Retinal pigment epithelial cell (primary cell): ENCODE measurements around the gene AMDHD2.
"Not testable (repeated sequence)": the region's sequence is repeated elsewhere in the genome, so short reads cannot be mapped to it uniquely, and the experiment has no call there.

Source experiments
- DNase-seq: peaks from one replicate; pipeline ENCODE4 v3.0.0-alpha.2; 2010; ENCODE audit warnings: low read depth
- H3K4me3 ChIP-seq: 2 replicates; pipeline ENCODE4 v1.5.1; 2011; ENCODE audit warnings: mild to moderate bottlenecking, low read length, control low read depth, moderate library complexity
- CTCF ChIP-seq: conservative IDR thresholded peaks from 2 replicates; pipeline ENCODE4 v1.5.1; 2011; ENCODE audit warnings: low read depth, low read length, control low read depth, inconsistent platforms

The AMDHD2 gene

DNA sequence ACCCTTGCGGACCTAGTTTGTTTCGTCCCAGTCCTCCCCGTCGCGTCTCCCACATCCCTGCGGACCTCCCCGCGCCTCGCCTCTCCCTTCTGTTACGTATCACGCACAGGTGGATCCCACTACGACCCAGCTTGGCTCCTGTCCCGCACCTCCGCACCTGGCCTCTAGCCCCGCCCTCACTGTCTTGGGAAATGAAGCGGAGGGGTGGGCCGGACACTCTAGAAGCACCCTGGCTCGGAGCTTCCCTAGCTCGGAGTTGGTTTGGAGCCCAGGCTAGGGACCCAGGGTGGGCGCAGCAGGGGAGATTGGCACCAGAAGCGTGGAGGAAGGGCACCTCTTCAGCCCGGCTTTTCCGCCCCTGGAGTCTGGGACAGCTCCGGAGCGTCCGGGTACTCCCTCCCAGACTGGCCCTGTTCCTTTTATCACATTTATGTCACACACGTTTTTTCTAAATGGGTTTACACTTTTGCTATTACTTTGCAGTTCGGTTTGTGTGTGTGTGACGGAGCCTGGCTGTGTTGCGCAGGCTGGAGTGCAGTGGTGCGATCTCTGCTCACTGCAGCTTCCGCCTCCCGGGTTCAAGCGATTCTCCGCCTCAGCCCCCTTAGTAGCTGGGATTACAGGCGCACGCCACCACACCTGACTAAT lies 12.4 kb downstream of the AMDHD2 start:
- no peak for TF ChIP-seq CTCF
- no peak for DNase-seq
- peak overlapping the region; percentile 61 for H3K4me3 ChIP-seq

DNA sequence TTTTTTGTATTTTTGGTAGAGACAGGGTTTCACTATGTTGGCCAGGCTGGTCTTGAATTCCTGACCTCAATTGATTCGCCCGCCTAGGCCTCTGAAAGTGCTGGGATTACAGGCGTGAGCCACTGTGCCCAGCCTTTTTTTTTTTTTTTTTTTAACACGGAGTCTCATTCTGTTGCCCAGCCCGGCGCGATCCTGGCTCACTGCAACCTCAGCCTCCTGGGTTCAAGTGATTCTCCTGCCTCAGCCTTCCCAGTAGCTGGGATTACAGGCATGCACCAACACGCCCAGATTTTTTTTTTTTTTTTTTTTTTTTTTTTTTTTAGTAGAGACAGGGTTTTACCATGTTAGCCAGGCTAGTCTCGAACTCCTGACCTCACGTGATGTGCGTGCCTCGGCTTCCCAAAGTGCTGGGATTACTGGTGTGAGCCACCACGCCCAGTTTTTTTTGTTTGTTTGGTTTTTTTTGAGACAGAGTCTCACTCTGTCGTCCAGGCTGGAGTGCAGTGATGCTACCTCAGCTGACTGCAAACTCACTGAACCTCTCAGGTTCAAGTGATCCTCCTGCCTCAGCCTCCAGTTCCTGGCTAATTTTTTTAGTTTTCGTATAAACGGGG lies 13.1 kb downstream of the AMDHD2 start:
- H3K4me3 ChIP-seq, result peak overlapping the region; percentile 61
- not testable (repeated sequence) for DNase-seq

DNA sequence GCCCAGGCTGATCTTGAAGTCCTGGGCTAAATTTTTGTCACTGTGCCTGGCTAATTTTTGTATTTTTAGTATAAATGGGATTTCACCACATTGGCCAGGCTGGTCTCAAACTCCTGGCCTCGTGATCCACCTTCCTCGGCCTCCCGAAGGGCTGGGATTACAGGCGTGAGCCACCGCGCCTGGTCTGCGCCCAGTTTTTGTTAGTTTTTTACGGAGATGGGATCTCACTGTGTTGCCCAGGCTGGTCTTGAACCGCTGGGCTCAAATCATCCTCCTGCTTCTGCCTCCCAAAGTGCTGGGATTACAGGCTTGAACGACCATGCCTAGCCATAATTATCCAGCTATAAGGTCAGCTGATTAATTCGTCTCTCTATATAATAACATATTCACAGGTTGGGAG lies 13.7 kb downstream of the AMDHD2 start:
- no peak for DNase-seq
- no peak for TF ChIP-seq CTCF
- H3K4me3 ChIP-seq, result no peak overlapping the region

DNA sequence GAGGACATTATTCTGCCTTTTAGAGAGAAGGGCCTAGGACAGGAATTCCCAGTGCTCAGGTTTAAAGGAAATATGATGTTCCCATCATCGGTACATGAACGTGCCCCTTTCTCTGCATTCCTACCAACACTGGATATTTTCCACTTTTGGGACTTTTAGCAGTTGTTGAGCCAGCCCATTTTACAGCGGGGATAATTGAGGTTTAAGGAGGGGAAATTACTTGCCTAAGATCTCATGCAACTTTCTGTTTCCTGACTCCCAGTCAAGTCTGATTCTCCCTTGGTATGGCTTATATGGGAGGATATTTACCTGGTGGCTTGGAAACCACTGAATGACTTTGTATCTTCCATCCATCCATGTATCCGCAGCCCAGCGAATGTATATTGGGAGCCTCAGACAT lies 14.2 kb downstream of the AMDHD2 start:
- H3K4me3 ChIP-seq, DNase-seq: not testable (repeated sequence)

DNA sequence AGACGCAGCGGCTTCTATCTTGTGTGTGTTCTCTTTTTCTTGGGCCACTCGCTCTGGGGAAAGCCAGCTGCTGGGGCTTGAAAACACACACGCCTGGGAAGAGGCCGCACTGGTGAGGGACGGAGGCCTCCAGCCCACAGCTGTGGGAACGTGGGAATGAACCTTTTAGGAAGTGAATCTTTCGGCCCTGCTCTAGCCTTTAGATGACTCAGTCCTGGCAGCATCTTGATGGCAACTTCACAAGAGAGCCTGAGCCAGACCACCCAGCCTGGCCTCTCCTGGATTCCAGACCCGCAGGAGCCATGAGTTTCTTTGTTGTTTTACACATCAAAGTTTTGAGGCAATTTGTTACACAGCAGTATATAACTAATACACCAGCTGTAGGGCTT lies 15.4 kb downstream of the AMDHD2 start:
- DNase-seq, result no peak
- H3K4me3 ChIP-seq, result no peak overlapping the region
- no peak for TF ChIP-seq CTCF

DNA sequence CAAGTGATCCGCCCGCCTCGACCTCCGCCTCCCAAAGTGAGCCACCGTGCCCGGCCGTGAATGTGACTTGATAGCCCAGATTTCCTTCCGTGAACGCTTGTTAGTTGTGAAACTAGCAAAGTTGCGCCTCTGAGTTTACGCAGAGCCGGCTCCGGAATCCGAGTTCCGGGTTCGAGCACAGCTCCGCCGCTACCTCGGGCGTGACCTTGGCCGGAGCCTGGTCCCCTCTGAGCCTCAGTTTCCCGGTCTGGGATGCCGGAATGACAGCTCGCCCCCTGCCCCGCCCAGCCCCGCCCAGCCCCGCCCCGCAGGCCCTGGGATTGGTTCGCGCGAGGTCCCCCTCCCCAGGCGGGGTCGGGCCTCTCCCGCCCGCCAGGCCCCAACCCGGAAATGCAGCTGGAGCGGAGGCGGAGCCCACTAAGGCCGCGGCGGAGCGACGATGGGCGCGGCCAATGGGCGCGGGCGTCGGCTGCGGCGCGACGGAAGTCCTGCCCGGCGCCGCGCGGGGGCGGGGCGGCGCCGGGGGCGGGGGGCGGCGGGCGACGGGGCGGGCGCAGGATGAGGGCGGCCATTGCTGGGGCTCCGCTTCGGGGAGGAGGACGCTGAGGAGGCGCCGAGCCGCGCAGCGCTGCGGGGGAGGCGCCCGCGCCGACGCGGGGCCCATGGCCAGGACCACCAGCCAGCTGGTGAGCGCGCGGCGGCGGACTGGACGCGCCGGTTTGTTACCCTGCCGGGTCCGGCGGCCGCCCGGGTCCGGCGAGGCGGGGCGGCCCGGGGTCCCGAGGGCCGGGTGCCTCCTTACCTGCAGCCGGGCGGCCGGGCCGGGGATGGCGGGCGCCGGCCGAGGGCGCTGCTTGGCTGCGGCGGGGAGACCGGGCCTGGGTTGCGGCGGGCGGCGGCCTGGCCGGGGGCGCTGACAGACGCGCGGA lies 17.5 kb downstream of the AMDHD2 start, which contains the start of gene PDPK1:
TSS of gene PDPK1 (plus strand) at position 571 of the 929 bp plus-strand sequence. CDS start at position 663, 92 bp downstream.
- peak within 1 kb of the TSS; percentile 71 for H3K4me3 ChIP-seq
- TF ChIP-seq CTCF, result no peak
- DNase-seq, result peak; percentile 73

- DNase-seq, H3K4me3 ChIP-seq: not testable (repeated sequence)
Observed at GRCh38 chr16:2539192-2539844, 19.1 kb downstream of the AMDHD2 start.

GRCh38 chr16:2539845-2540458 lies 19.8 kb downstream of the AMDHD2 start:
- DNase-seq, H3K4me3 ChIP-seq: not testable (repeated sequence)
- TF ChIP-seq CTCF, result peak; percentile 40

DNA sequence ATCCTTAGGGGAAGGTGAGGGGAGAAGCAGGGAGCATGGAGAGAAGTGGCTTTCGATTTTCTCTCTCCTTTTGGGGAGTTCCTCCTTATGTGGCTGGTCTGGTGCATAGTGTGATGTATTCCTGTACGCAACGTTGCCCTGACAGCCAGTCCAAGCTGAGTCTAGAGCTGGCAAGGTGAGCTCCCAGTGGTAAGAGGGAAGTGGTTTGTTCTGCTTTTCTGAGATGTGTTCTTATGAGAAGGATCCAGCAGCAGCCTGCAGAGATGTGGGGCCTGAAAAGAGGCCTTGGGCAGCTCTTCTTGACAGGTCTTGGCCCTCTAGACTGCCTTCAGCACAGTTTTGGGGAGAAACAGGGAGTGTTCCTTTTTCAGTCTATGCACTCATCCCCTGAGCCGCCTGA lies 20.7 kb downstream of the AMDHD2 start:
- DNase-seq, H3K4me3 ChIP-seq: not testable (repeated sequence)

DNA sequence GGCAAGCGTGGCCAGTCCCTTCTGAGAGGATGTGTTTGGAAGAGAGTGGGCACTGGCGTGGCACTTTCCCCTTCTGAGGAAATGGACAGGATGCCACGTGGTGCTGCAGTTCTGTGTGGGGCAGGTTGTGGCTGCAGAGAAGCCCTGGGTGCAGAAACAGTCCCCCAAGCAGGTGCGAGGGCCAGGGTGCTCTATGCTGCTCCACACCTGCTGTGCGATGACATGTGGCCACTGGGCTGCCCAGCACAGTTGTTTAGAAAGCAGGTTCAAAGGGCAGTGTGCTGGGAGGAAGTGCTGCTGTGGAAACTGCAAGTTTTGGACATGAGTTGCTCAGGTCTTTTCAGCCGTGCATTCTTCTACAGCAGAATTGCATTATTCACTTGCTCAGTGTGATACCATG lies 21.2 kb downstream of the AMDHD2 start:
- not testable (repeated sequence) for DNase-seq, H3K4me3 ChIP-seq

DNA sequence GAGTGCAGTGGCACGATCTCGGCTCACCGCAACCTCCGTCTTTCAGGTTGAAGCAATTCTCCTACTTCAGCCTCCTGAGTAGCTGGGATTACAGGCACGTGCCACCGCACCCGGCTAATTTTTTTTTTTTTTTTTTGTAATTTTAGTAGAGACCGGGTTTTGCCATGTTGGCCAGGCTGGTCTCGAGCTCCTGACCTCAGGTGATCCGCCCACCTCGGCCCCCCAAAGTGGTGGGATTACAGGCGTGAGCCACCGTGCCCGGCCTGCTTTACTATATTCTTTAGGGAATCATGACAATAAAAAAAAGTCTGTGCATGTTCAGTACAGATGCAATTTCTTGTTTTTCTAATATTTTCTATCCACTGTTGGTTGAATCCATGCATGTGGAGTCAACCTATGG lies 23.6 kb downstream of the AMDHD2 start:
- not testable (repeated sequence) for DNase-seq

More for the DNA sequence above, 23.6 kb downstream of the AMDHD2 start:
- not testable (repeated sequence) for H3K4me3 ChIP-seq
